NCI-H187 treated with DMSO at 0.1 percent for 48 hours (cell line): Measurements from ENCODE around the gene YWHAB.

Experiments
- DNase-seq: peaks from one replicate; lab custom pipeline; 2025; lab: John Stamatoyannopoulos, UW

YWHAB gene

DNA sequence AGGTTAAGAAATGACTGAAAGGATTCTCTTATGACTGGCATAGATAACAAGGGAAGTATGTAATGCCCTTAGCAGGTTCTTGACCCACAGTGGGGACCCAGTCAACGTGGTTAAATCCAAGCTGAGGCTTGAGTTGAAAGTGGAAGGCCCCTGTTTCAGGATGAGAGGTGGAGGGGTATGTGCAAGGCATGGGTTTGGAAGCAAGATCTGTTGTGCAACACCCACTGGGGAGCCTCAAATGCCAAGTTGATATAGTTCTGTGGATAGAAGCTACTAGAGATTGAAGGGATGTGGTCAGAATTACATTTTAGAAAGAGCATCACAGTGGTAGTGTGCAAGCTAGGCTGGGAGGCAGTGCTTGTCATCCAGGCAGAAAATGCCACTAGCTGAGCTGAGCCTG, 29.4 kb downstream of the YWHAB start:
- no peak for DNase-seq

DNA sequence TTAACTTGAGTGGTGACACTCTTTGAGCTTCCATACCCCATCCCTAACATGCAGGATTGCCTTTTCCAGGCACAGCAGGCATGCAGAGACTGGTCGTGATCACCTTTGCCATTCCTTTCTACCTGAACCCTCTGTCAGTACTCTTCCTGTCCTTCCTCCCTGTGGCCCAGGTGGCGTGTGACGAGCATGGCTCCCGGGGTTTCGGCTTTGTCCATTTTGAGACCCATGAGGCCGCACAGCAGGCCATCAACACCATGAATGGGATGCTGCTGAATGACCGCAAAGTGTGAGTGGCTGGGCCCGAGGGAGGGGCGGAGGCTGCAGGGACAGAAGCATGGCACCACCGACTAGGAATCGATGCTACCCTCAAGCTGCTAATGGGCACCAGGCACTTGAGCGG, 31.1 kb downstream of the YWHAB start:
- DNase-seq, result no peak

DNA sequence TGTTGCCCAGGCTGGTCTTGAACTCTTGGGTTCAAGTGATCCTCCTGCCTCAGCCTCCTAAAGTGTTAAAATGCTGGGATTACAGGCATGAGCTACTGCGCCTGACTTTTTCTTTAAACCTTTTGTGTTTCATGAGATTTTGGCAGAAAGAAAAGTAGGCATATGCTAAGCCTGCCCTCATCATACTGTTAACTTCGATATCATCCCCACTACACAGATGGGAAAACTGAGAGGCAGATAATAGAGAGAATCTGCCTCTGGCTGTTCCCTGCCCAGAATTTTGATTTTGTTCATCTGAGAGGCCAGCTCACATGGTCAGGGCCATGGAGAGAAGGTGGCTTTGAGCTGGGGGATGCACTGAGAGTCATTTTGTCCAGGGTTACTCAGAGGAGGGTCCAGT, 31.9 kb downstream of the YWHAB start:
- DNase-seq, result no peak

DNA sequence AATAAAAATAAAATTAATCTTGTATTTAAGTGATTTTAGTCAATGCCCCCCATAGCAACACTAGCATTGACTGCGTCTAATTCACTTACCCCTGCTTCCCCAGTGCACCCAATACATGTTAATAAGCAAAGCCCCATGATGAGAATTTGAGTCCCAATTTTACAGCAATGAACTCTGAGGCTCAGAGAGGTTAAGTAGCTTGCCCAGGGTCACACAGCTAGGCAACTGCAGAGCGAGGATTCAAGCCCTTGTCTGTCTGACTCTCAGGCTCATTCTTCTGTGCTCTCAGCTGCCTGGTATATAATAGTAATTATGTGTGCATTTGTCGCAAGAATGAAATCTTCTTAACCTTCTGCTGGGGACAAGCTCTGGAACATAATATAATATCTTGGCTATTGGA, 32.8 kb downstream of the YWHAB start:
- no peak for DNase-seq

DNA sequence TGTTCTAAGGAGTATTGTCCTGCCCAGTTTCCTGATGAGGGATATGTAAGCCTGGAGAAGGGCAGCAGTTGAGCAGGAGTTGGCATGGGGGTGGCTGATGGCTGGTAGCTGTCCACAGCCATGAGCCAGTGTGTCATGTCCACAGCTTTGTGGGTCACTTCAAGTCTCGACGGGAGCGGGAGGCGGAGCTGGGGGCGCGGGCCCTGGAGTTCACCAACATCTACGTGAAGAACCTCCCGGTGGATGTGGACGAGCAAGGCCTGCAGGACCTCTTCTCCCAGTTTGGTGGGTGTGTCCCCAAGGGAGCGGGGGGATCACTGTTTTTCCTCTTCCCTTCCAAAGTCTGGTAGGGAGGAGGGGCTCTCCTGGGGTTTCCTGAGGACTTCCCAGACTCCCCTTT, 33.3 kb downstream of the YWHAB start:
- DNase-seq, result no peak

DNA sequence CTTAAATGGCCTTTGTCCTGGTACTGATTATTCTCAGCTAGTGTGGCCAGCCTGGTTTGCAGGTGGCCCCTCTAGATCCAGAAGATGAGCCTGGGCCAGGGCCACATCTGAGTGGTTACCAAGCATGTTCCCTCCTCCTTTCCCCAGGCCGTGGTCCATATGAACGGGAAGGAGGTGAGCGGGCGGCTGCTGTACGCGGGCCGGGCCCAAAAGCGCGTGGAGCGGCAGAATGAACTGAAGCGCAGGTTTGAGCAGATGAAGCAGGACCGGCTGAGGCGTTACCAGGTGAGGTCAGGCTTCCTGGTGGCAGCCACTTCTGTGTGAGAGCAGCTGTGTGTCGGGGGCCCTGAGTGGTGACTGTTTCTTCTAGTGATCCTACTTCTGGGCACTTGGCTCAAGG, 35.9 kb downstream of the YWHAB start:
- DNase-seq, result no peak

DNA sequence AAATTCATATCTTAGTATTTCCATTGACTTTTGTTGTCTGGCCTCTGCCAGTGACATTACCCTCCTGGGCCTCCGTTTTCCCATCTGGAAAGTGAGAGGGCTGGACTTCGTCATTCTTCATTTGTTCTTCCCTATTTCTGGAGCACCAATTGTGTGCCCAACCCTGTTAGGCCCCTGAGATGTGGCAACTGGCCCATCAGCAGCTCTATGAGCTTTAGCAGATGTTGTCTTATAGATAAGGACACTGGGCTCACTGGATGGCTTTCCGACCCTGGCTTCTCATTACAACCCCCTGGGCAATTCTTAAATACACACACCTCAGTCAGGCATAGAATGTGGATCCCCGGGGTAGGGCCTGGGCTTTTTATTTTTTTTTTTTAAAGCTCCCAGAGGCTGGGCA, 39.0 kb downstream of the YWHAB start:
- no peak for DNase-seq

DNA sequence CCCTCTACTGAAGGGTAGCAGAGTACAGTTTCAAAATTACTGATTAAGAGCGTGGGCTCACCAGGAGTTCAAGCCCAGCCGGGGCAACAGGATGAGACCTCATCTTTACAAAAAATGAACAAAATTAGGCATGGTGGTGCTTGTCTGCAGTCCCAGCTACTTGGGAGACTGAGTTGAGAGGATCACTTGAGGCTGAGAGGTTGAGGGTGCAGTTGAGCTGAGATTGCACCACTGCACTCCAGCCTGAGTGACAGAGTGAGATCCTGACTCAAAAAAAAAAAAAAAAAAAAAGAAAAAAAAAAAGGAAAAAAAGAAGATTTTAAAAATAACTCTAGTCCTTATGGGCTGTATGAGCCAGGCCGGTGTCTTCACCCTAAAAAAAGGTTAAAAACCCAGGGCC, 43.1 kb downstream of the YWHAB start:
- no peak for DNase-seq

DNA sequence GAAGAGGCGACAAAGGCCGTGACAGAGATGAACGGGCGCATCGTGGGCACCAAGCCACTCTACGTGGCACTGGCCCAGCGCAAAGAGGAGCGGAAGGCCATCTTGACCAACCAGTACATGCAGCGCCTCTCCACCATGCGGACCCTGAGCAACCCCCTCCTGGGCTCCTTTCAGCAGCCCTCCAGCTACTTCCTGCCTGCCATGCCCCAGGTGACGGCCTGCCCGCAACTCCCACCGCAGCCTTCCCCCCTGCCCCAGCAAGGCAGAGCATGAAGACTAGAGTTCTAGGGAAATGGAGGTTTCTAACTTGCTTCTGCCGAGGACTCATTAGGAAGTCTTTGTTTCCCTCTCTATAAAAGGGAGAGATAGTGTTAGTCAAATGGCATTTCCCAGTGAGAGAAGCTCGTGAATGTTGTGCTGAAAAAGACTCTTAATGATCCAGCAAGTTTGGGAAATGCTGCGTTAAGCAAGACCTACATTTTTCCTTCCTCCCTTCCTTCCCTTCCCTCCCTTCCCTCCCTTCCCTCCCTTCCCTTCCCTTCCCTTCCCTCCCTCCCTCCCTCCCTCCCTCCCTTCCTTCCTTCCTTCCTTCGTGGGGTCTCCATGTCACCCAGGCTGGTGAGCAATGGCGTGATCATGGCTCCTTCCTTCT, 45.1 kb downstream of the YWHAB start:
- DNase-seq, result no peak

DNA sequence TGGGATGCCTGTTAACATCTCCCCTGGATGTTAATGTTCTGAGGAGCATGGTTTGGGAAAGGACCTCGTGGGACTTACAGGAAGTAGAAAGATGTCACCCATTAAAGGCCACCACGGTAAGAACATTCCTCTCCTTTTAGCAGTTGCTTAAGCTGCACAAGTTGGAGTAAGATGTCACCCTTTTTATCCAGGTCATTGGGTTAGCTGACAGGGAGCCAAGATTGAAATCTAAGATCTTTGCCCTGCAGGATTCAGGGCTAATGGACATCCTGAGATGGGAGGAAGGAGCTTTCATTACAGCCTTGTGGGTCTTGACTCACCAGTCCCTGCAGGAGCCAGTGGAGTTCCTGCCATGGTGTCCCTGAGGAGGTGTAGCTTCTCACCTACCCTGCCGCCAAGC, 46.4 kb downstream of the YWHAB start:
- DNase-seq, result no peak

DNA sequence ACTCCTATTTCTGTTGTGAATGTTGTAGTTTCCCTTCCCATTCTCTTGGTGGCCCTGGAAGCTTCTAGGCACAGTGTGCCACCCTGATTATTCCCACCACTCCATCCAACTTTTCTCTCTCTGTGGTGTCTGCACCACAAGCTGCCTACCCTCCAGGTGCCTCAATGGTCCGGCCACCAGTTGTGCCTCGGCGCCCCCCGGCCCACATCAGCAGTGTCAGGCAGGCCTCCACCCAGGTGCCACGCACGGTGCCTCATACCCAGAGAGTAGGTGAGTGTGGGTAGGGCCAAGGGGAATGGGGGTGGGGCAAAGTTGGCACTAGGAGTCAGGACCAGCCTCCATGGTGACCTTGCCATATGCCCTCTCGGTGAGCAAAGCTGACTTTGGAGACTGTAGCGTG, 47.4 kb downstream of the YWHAB start:
- no peak for DNase-seq

DNA sequence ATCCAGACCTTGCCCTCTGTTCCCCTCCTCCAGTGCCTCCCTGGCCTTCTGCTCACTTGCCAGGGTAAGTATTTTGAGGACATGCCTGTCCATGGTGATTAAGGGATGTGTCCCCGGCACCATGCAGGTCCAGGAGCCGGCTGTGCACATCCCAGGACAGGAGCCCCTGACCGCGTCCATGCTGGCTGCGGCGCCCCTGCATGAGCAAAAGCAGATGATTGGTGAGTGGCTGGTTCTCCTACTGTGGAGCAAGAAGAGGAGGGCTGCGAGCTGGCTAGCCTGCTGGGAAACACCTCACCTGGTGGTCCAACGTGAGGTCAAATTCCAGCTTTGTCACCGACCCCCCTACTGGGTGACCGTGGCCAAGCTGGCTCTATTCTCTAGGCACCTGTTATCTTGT, 51.0 kb downstream of the YWHAB start:
- DNase-seq, result no peak

DNA sequence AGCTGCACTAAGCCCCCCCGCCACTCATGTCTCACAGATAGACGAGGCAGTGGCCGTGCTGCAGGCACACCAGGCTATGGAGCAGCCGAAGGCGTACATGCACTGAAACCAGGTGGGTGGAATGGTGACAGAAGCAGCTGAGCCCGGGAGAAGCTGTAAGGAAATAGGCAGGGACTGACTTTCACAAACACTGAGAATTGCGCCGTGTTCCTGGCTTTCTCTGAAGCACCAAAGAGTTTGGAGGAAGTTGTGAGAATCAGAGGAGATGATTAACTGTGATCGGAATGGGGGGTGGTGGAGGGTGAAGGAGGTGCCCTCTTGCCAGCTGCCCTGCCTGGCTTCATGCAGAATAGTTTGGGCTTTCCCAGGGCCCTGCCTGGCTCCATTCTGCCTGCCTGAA, 53.1 kb downstream of the YWHAB start:
- DNase-seq, result no peak

DNA sequence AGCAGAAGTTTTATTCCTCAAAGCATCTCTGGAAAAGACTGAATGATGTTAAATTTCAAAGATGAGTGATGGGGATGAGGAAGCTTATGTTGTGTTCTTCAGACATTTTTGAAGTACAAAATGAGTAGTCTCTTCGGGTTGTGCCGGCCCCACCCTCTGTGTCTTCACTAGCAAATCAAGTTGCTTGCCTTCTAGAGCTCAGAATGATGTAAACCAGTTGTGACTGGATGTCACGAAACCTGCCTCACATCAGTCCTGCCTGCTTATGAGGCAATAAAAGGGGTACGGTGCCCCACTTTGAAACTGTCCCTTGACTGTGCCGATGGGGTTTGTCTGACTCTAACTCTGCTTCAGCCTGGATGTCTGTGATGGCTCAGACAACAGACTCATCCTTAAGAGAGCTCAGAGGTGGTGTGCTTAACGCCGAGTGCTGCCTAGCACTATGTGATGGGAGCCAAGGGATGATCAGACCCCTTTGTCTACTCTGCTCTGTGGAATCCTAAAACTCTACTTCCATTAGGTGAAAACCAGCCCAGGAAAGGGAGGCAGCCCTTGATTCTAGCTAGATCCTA, 55.7 kb downstream of the YWHAB start:
- no peak for DNase-seq

DNA sequence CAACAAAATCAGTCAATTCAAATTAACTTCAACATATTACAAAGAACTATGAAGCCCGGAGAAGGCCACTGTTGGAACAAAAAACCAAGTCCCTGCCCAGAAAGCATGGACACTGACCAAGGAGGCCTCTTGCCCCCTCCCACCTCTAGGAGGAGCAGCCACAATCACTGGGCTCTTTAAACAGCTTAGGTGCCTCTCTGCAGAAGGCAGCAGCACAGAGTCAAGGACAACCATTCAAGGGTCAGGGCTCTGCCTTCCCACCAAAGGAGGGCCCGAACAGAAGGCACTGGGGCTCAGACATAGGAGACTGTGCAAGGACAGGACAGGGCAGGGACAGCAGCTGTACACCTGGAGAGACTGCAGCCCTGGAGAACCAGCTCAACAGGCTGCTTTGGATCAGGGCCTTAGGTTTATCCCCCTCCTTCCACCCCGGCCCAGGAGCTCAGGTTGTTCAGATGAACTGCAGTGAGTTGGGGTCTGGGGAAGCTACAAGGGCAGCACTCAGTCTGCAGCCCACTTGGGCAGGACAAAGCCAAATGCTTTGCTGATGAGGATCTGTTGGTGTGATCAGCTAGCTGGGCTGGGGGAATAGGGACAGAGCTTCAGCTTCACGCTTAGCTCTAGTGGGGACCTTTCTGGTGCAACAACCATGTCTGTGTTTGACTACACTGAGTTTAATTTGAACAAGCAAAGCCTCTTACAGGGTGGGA, 56.9 kb downstream of the YWHAB start:
- no peak for DNase-seq

DNA sequence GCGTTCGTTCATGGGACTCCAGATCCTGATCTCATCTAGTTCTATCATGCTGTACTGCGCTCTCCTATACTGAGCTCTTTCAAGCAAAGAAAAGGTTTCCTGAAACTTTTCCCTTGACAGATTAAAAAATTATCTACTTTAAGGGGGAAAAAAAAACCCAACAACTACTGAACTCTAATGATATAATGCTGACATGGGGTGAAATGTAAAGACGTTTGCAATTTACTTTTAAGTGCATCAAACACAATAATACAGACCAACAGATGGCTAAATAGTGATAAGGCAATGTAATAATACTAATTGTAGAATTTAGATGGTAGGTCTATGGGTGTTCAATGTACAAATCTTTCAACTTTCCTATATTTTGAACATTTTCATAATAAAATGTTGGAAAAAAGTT, 58.3 kb downstream of the YWHAB start:
- no peak for DNase-seq

DNA sequence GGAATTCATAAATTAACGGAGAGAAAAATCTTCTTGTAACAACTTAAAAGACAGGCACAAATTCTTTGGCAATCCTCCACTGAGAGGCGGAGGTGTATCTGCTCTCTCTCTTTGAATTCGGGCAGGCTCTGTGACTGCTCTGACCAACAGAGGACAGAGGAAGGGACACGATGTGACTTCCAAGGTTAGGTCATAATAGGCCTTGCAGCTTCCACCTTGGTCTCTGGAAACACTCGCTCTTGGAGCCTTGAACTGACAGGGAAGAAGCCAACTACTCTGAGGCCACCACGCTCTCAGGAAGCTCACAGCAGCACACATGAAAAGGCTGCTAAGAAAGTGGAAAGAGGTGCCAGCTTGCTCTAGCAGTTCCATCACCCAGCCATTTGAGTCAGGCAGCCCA, 59.8 kb downstream of the YWHAB start:
- DNase-seq, result no peak

DNA sequence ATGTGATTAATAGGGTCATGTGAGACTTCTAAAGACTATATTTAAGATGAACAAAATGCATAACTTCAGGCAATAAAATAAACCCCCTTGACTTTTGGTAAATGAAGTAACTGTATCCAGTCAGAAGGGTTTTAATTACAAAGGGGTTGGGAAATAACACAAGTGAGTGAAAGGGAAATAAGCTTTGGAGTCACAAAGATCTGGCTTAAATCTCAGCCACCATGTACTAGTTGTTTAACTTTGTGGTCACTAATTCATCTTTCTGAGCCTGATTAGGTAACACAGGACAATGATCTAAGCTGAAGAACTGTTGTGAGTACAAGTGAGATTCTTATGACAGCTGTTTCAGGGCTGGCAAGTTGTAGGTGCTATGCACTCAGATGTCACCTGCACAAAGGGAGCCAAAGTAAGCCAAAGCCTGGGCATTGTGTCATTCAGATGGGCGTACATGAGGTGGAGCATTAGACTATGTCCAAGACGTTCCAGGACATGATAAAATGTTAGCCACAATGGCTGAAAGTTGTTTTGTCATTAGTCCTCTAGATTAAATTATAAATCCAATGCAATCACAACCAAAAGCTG, 60.9 kb downstream of the YWHAB start:
- no peak for DNase-seq

DNA sequence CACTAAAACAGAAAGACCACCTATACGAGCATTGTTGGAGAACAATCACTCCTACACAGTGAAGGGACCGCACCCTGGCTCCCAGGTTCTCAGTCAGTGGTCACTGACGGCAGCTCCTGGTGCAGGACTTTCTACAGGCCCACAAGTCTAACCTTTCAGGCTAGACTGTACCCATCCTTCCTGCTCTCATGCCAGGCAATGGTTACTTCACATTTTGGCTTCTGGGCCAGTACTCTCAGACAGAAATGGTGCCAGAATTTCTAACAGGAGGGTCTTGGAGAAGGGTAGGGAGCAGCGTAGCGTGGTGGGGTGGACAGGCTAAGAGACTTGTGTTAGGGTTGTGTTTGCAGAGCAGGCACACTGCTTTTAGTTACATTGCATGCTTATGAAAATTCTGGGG, 62.6 kb downstream of the YWHAB start:
- DNase-seq, result no peak

DNA sequence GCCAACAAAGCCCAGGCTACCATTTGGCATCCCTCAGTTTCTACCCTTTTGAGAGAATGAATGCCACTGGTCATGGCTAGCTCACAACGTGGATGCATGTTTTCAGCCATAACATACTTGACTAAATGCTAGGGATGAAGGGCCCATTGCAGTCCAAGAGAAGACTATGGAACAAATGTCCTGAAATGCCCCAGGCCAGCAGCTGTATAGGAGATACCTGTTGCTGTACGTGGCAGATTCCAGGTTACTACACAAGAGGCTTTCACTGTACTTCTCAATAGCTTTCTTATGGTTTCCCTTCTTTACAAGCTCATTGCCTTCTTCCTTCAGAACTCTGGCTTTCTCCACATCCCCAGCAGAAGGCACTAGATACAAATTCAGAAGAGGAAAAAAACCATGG, 63.0 kb downstream of the YWHAB start:
- DNase-seq, result no peak

DNA sequence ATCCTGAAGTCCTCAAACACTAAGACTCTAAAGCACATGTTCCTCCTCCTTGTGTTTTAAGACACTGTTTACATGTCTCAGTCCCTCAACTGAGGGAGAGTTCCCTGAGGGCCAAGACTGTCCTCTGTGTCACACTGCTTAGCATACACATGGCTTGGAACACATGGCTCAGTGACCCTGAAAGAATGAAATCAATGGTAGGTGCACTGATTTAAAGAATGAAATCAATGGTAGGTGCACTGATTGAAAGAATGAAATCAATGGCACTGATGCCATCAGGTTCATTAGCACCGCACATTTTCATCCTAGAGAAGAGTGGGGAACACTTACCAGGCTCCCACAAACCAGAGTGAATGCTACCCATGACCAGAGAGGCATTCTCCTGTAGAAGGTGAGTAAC, 64.9 kb downstream of the YWHAB start:
- no peak for DNase-seq

DNA sequence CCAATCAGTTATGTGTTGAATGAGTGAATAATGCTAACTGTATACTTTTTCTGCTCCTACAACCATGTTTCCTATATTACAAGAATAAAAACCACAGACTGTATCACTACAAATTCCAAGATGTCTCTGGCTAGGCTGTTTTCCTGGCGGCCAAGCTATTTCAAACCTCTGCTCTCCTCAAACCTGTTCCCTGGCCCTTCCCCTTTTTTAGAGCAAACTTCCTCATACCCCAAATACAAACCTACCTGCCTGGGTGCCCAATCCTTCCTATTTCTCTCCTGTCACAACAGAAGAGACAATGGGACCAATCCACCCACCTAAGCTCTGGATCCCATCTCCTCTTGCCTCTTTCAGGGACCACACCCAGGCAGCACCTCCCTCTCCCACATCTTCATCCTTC, 67.2 kb downstream of the YWHAB start:
- DNase-seq, result no peak

DNA sequence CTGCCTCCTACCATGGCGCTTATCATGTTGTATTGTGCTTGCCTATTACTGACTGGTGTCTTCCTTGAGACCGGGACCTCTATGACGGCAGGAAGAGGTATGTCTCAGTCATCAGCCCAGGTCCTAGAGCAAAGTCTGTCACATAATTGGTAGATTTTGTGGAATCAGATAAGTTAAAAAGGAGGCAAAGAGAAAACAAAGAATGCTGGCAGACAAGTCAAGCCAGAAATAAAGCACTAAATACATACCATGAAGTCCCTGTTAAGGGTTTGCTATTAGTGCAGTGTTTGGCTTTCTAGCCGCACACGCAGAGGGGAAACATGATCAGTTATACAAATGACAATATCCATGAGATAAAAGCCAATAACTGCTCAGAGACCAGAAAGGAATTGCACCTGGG, 68.7 kb downstream of the YWHAB start:
- DNase-seq, result no peak

DNA sequence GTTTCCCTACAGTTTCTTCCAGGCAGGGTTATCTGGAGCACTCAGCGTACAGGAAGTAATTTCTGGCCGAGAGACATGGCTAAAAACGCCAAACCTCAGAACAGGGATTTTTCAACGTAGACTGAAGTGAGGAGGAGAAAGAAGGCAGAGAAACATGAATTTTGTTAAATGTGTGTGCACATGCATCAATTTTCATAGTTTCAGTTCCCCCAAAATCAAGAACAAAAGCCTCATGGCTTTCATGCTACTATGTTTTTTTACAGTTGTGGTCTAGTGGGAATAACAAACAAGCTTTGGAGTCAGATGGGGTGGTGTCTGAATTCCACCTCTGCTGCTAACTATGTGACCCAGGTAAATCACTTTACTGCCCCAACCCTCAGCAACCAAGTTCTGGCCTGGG, 69.8 kb downstream of the YWHAB start:
- DNase-seq, result no peak
